Ecto neural progenitor cell (in vitro differentiated cells): ENCODE results near the gene DLK2.
"Not testable (repeated sequence)": the region's sequence is repeated elsewhere in the genome, so short reads cannot be mapped to it uniquely, and the experiment has no call there.

Experiments
- DNase-seq: peaks from one replicate; pipeline ENCODE4 v3.0.0-alpha.2; 2018; ENCODE audit warnings: low spot score

DLK2 gene

GRCh38 chr6:43426928-43427405 is 28.4 kb downstream of the DLK2 start:
- no peak for DNase-seq

GRCh38 chr6:43425083-43425482 is 30.3 kb downstream of the DLK2 start:
- not testable (repeated sequence) for DNase-seq

- DNase-seq, result no peak
These were observed 33.5 kb downstream of the DLK2 start for GRCh38 chr6:43421831-43422230.

GRCh38 chr6:43420012-43420709 is 35.2 kb downstream of the DLK2 start:
- DNase-seq, result no peak

- DNase-seq, result no peak
These were observed 38.4 kb downstream of the DLK2 start for GRCh38 chr6:43416935-43417334.

GRCh38 chr6:43415275-43415674 is 40.1 kb downstream of the DLK2 start:
- not testable (repeated sequence) for DNase-seq

- DNase-seq, result no peak
These were observed 42.3 kb downstream of the DLK2 start for GRCh38 chr6:43413002-43413401.

- no peak for DNase-seq
These were observed 42.8 kb downstream of the DLK2 start for GRCh38 chr6:43412541-43412940.

- not testable (repeated sequence) for DNase-seq
These were observed 44.6 kb downstream of the DLK2 start for GRCh38 chr6:43410776-43411175.

- no peak for DNase-seq
These were observed 47.1 kb downstream of the DLK2 start for GRCh38 chr6:43408259-43408658.

GRCh38 chr6:43407296-43407695 is 48.1 kb downstream of the DLK2 start:
- DNase-seq, result no peak

GRCh38 chr6:43405354-43405753 is 50.0 kb downstream of the DLK2 start:
- no peak for DNase-seq

GRCh38 chr6:43402820-43403219 is 52.5 kb downstream of the DLK2 start:
- DNase-seq, result no peak

GRCh38 chr6:43401730-43402129 is 53.6 kb downstream of the DLK2 start:
- DNase-seq, result no peak
